Measurements from ENCODE around the gene SH2D3C.

SH2D3C gene

DNA sequence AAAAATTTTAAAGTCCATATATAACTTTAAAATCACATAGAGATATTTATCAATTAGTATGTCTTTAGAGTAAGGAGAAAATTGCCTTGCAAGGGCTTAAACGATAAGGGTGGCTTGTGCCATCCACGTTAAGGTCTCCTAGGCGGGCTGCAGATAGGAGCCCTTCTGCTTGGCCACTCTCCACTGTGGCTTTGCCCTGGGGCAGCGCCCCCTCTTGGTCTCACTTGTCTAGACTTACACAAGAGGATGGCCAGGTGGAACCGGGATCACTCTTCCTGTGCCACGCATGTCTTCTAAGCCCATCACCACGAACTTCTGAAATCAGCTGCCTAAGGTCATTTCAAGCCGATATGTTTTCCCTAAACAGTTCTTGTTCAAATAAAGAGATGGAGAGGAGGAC lies 27.2 kb upstream of the SH2D3C start:
- 77% methylated on average over 8 of the region's 8 CpGs for WGBS
- no peak overlapping the region for H3K14ac ChIP-seq (ENCODE audit: low read length in 2 of 2)

GRCh38 chr9:127803507-127804352 lies 25.3 kb upstream of the SH2D3C start:
- H3K4me1 ChIP-seq (ENCODE audit: control insufficient read depth, insufficient read depth, low read depth, low read length), result peaks cover 16% of the 10 kb centered on the region
- H3K27ac ChIP-seq (ENCODE audit: low read length, poor library complexity, severe bottlenecking), result peak overlapping the region; percentile 80
- peak overlapping the region; percentile 0 to 89 for H3K18ac ChIP-seq (ENCODE audit: low read depth in 1 of 2, low read length in 2 of 2)
- peaks cover 20% of the 10 kb centered on the region for H3K79me1 ChIP-seq (replicated peaks; ENCODE audit: low read length, poor library complexity, severe bottlenecking)
- peak overlapping the region; percentile 52 for H2BK15ac ChIP-seq (ENCODE audit: low read depth, poor library complexity, severe bottlenecking)
- H3K27me3 ChIP-seq (ENCODE audit: control insufficient read depth in 1 of 2, insufficient read depth in 1 of 2, low read length in 2 of 2), result no peaks in the 10 kb centered on the region
- no peak overlapping the region for H2AFZ ChIP-seq (ENCODE audit: low read depth, low read length)
- peak overlapping the region in 1 of 2 experiments; percentile 88 for H3K14ac ChIP-seq (ENCODE audit: low read length in 2 of 2)
- peak overlapping the region; percentile 86 to 97 for H3K4me3 ChIP-seq (ENCODE audit: insufficient read depth in 1 of 2, low read depth in 1 of 2, low read length in 2 of 2)
- peak overlapping the region; percentile 59 for H4K8ac ChIP-seq (ENCODE audit: low read length)
- peak overlapping the region; percentile 87 for H3K4me2 ChIP-seq (ENCODE audit: low read length, poor library complexity, severe bottlenecking)
- H2BK5ac ChIP-seq (ENCODE audit: low read depth, low read length, poor library complexity, severe bottlenecking), result peak overlapping the region; percentile 11
- H4K91ac ChIP-seq (ENCODE audit: low read length), result peak overlapping the region; percentile 89
- WGBS, result 74% methylated on average over 15 of the region's 18 CpGs
- H2BK12ac ChIP-seq (ENCODE audit: low read length in 2 of 2), result peak overlapping the region in 1 of 2 experiments; percentile 91
- H3K36me3 ChIP-seq (ENCODE audit: control insufficient read depth in 1 of 2, insufficient read depth in 2 of 2, low read depth in 1 of 2, low read length in 2 of 2), result peaks cover 36 to 43% of the 10 kb centered on the region in 2 experiments
- no peak overlapping the region for H2BK120ac ChIP-seq (ENCODE audit: low read depth, low read length)
- H3K4ac ChIP-seq (ENCODE audit: low read depth in 1 of 2, low read length in 2 of 2), result peak overlapping the region; percentile 1 to 96
- peak overlapping the region; percentile 78 for H2AK5ac ChIP-seq (ENCODE audit: low read length, severe bottlenecking)
- H3K23ac ChIP-seq (ENCODE audit: low read length in 2 of 2), result peak overlapping the region in 1 of 2 experiments; percentile 67
- no peaks in the 10 kb centered on the region for H3K9me3 ChIP-seq (ENCODE audit: control insufficient read depth, low read length)
- peak; percentile 30 for DNase-seq
- H3K9ac ChIP-seq (ENCODE audit: low read length), result peak overlapping the region; percentile 99

More for the DNA sequence above, 27.2 kb upstream of the SH2D3C start:
- Histone ChIP-seq H3K4me1 (ENCODE audit: control insufficient read depth, insufficient read depth, low read depth, low read length) (peaks cover 24% of the 10 kb centered on the region), H3K27ac (ENCODE audit: low read length, poor library complexity, severe bottlenecking) (no peak overlapping the region), H3K18ac (ENCODE audit: low read depth in 1 of 2, low read length in 2 of 2) (no peak overlapping the region), H2BK5ac (ENCODE audit: low read depth, low read length, poor library complexity, severe bottlenecking) (no peak overlapping the region), H3K79me1 (replicated peaks; ENCODE audit: low read length, poor library complexity, severe bottlenecking) (peaks cover 31% of the 10 kb centered on the region), H2AK5ac (ENCODE audit: low read length, severe bottlenecking) (no peak overlapping the region), H2BK120ac (ENCODE audit: low read depth, low read length) (no peak overlapping the region), H2AFZ (ENCODE audit: low read depth, low read length) (no peak overlapping the region), H2BK12ac (ENCODE audit: low read length in 2 of 2) (no peak overlapping the region), H3K4me2 (ENCODE audit: low read length, poor library complexity, severe bottlenecking) (no peak overlapping the region), H3K9me3 (ENCODE audit: control insufficient read depth, low read length) (no peaks in the 10 kb centered on the region), H3K23ac (ENCODE audit: low read length in 2 of 2) (no peak overlapping the region), H4K91ac (ENCODE audit: low read length) (no peak overlapping the region), H3K9ac (ENCODE audit: low read length) (peak overlapping the region; percentile 26), H4K8ac (ENCODE audit: low read length) (no peak overlapping the region), H3K36me3 (ENCODE audit: control insufficient read depth in 1 of 2, insufficient read depth in 2 of 2, low read depth in 1 of 2, low read length in 2 of 2) (peaks cover 54 to 59% of the 10 kb centered on the region in 2 experiments), H3K27me3 (ENCODE audit: control insufficient read depth in 1 of 2, insufficient read depth in 1 of 2, low read length in 2 of 2) (no peaks in the 10 kb centered on the region), H3K4me3 (ENCODE audit: insufficient read depth in 1 of 2, low read depth in 1 of 2, low read length in 2 of 2) (no peak overlapping the region), H2BK15ac (ENCODE audit: low read depth, poor library complexity, severe bottlenecking) (no peak overlapping the region), H3K4ac (ENCODE audit: low read depth in 1 of 2, low read length in 2 of 2) (no peak overlapping the region)
- no peak for DNase-seq

- Histone ChIP-seq H3K4ac (ENCODE audit: low read depth in 1 of 2, low read length in 2 of 2) (peak within 1 kb of the TSS; percentile 35 to 96), H3K27me3 (ENCODE audit: control insufficient read depth in 1 of 2, insufficient read depth in 1 of 2, low read length in 2 of 2) (no peaks in the 10 kb centered on the region), H3K27ac (ENCODE audit: low read length, poor library complexity, severe bottlenecking) (peak within 1 kb of the TSS; percentile 80), H3K4me2 (ENCODE audit: low read length, poor library complexity, severe bottlenecking) (peak within 1 kb of the TSS; percentile 92), H2BK15ac (ENCODE audit: low read depth, poor library complexity, severe bottlenecking) (peak within 1 kb of the TSS; percentile 82), H3K23ac (ENCODE audit: low read length in 2 of 2) (peak within 1 kb of the TSS in 1 of 2 experiments; percentile 67), H3K9ac (ENCODE audit: low read length) (peak within 1 kb of the TSS; percentile 99), H2BK5ac (ENCODE audit: low read depth, low read length, poor library complexity, severe bottlenecking) (peak within 1 kb of the TSS; percentile 74), H2BK120ac (ENCODE audit: low read depth, low read length) (peak within 1 kb of the TSS; percentile 22), H4K8ac (ENCODE audit: low read length) (peak within 1 kb of the TSS; percentile 95), H2AFZ (ENCODE audit: low read depth, low read length) (peak within 1 kb of the TSS; percentile 46), H3K14ac (ENCODE audit: low read length in 2 of 2) (peak within 1 kb of the TSS in 1 of 2 experiments; percentile 88), H3K79me1 (replicated peaks; ENCODE audit: low read length, poor library complexity, severe bottlenecking) (peaks cover 13% of the 10 kb centered on the region), H2AK5ac (ENCODE audit: low read length, severe bottlenecking) (peak within 1 kb of the TSS; percentile 0), H3K36me3 (ENCODE audit: control insufficient read depth in 1 of 2, insufficient read depth in 2 of 2, low read depth in 1 of 2, low read length in 2 of 2) (peaks cover 27 to 34% of the 10 kb centered on the region in 2 experiments), H3K18ac (ENCODE audit: low read depth in 1 of 2, low read length in 2 of 2) (peak within 1 kb of the TSS; percentile 86 to 89), H3K9me3 (ENCODE audit: control insufficient read depth, low read length) (no peaks in the 10 kb centered on the region), H3K4me1 (ENCODE audit: control insufficient read depth, insufficient read depth, low read depth, low read length) (peaks cover 16% of the 10 kb centered on the region), H3K4me3 (ENCODE audit: insufficient read depth in 1 of 2, low read depth in 1 of 2, low read length in 2 of 2) (peak within 1 kb of the TSS; percentile 86 to 97), H2BK12ac (ENCODE audit: low read length in 2 of 2) (peak within 1 kb of the TSS; percentile 83 to 86), H4K91ac (ENCODE audit: low read length) (peak within 1 kb of the TSS; percentile 92)
- DNase-seq, result peak; percentile 88
- WGBS, result under 1% methylated on average over 53 of the region's 83 CpGs
These were observed 24.3 kb upstream of the SH2D3C start, which contains the start of gene FPGS for GRCh38 chr9:127802576-127803443. Gene FPGS (plus strand): TSS chr9:127802882. CDS start chr9:127802925, 43 bp downstream.
